ENCODE data around the gene IL1RAPL2.

DNA sequence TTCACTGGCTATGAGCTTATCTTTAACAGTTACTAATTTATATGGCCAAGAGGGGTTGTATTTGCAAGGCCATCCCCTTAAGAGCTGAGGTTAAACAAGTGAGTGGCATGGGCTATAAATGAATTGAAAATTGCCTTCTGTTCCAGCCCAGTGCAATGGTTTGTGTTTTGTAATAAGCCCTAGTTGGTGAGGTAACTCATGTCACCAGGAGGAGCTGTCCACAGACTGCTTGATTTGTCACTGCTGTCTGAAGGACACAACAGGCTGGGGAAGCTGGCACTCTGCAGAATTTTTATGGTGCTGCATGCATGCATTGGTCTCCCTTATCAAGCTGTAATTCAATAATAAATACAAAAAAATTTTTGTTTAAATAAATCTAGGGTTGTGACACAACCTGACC is 223.8 kb downstream of the IL1RAPL2 start:
- TF ChIP-seq EZH2 (IDR thresholded peaks at IDR 0.05) (no peak), FOXP2 (optimal IDR thresholded peaks at IDR 0.05; ENCODE audit: control extremely low read depth, extremely low read length, insufficient read depth) (no peak), POLR2AphosphoS5 (IDR thresholded peaks at IDR 0.05; ENCODE audit: borderline replicate concordance, low read depth, low read length) (no peak)
